Measurements from ENCODE around the gene DLG2.

Gene DLG2

DNA sequence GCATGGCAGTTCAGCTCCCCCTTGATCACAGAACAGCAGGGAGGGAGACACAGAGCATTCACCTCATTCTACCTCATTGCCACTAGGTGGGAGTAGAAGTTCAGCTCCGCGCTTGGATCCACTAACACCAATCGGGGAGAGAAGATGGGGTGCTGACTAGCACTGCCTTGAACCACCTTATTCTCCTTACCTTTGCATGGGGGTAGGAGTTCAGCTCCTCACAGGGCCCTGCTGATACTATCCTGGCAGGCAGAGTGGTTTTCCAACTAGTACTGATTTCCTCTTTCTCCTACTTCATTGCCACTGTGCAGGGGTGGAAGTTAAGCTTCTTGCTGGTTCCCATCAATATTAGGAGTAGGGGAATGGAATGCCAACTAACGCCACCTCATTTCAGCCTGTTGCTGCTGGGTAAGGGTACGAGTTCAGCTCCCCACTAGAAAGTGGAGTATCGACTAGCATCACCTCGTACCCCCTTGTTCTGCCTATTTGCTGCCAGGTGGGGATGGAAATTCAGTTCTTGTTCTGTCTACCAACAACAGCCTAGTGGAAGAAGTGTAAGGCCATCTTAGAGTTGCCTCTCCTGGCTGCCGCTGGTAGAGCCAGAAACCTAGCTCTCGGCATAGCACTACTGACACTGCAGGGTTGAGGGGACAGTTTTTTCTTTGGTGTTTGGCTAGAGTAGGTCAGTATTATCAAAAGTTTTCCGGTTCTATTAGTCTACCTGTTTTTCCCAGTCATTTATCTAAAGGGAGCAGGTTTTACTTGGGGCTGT, 1790.1 kb downstream of the DLG2 start:
- DNase-seq (ENCODE audit: low spot score): peak; percentile 20

DNA sequence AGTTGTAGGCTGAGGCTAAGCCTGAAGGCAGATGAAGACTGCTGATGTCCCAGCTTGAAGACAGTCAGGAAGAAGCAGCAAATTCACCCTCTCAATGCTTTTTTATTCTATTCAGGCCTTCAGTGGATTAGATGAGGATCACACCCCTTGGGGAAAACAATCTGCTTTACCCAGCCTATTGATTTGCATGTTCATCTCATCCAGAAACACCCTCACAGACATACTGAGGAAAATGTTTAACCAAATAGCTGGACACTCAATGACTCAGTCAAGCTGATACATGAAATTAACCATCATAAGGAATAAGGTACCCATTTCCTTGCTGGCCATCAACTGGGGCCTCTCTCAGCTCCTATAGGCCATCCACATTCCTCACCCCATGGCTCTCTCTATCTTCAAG, 1791.1 kb downstream of the DLG2 start:
- DNase-seq (ENCODE audit: low spot score): no peak

DNA sequence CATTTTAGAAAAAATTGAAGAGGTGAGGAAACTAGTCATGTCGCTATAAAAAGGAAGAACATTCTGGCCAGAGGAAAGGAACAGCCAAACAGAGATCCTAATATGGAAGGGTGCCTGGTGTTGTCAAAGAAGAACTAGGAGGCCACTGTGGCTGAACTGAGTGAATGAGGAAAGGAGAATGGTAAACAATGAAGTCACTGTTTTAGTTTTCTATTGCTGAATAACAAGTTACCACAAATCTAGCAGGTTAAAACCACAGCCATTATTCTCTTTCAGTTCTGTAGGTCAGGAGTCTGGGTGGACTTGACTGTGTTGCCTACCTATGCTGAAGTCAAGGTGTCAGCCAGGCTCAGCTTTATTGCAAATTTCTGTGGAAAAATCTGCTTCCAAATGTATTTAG, 1791.7 kb downstream of the DLG2 start:
- no peak for DNase-seq (ENCODE audit: low spot score)

DNA sequence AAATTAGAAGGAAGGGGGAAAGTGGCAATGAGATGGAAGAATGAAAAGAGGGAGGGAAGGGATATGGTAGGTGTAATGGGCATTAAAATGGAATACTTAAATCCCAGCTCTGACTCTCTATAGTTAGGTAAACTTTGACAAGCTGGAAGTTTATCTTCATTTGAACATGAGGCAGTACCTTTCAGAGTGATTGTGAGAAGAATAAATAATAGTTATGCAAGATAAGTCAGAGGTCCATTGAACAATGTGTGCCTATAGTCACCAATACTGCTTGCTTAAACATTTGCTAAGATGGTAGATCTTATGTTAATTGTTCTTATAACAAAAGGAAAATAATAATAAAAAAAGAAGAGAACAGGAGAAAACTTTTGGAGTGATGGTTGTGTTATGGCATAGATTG, 1795.2 kb downstream of the DLG2 start:
- no peak for DNase-seq (ENCODE audit: low spot score)

DNA sequence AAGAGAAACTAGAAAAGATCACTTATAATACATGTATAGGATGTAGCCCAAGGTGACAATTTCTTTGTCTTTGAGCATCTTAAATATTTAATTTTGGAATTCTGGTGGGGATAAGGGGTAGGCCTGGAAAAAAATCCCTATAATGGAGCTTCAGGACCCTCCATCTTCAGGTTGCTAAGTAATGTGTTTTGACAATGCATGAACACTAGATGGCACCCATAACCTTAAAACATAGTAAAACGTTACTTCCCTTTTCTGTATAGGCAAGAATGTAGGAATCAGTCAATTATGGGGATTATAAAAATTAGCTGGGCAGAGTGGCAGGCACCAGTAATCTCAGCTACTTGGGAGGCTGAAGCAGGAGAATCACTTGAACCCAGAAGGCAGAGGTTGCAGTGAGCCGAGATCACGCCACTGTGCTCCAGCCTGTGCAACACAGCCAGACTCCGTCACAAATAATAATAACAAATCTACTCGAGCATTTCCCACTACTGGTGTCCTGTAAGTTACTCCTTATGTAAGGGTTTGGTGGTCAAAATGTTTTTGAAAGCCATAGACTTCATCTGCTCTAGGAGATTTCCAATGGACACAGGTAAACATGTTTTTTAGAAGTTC, 1799.1 kb downstream of the DLG2 start:
- DNase-seq (ENCODE audit: low spot score): no peak

DNA sequence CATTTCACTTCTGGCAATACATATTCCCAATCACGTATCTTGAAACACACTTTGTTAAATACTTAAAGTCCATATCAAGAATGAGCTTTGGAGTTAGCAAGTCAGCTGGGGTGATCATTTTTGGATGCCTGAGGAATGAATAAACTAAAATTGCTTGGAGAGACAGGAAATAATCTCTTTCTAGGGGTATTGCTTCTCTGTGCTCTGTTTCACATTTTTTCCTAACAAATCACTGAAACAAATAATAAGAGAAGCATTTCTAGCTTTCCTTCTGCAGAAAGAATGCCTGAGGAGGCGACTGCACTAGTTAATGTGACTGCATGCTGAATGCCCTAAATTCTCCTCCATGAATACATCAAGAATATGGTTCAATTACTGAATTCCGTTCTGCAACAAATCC, 1799.6 kb downstream of the DLG2 start:
- DNase-seq (ENCODE audit: low spot score): no peak

DNA sequence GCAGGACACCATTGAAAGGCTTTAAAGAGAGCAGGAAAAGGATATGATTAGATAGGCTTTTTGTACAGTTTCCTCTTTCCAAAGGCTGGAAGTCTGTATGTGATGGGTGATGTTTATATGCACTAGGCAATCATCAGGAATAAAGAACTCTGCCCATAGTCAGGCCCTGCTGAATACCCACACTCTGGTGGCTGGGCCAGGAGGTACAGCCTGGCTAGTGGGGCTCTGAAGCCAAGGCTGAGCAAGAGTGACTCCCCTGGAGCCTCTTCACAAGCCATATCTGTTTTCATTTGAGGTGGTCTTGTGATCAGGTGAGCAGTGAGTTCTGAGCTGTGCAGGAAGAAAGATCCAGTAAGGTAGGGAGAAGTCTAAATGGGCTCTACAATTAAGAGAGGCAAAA, 1801.1 kb downstream of the DLG2 start:
- no peak for DNase-seq (ENCODE audit: low spot score)

DNA sequence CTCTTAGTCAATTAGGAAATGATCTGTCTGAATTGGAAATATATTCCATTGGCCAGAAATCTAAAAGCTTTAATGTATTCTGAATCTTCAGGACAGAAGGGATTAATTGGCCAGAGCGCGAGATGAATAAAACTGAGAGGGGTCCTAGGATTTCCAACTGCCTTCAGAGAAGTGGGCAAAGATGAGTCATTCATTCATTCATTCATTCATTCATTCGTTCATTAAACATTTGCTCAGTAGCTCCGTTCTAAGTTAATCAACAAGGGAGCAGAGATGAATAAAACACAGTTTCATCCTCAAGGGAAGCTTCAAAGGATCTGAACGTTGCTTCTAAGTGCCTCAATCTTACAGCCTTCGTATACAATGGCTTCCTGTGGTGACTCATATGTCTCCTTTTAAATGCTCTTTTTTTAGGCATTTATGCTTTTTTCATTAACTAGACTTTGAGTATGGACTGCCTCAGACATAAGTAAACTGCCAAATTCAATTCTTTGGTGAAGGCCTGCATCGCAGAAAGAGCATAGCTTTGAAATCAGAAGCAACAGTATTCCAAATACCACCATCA, 1803.6 kb downstream of the DLG2 start:
- DNase-seq (ENCODE audit: low spot score): no peak

DNA sequence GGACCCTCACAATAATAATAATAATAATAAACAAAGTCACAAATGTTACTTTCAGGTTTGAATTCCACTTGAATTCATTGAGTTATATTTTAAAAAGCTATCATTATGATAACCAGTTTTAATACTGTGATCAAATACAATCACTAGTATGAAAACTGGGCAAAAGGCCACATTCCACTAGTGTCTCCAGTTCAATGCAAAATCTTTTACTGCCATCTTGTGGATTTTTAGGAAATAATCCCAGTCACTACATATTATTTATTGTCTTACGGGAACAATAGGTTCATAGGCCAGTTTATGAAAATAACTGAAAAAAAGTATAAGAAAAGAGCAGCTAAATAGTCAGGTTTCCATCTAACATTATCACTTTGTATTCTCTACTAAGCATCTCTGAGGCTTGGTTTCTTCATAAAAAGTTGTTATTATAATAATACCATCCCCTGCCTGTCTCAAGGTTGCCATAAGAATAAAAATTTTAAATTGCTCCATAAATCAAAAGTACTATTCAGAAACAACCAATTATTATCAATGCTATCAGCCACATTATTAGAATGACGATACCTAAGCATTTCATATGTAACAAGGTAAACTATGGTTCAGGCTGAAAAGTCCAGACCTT, 1807.1 kb downstream of the DLG2 start:
- DNase-seq (ENCODE audit: low spot score): no peak

DNA sequence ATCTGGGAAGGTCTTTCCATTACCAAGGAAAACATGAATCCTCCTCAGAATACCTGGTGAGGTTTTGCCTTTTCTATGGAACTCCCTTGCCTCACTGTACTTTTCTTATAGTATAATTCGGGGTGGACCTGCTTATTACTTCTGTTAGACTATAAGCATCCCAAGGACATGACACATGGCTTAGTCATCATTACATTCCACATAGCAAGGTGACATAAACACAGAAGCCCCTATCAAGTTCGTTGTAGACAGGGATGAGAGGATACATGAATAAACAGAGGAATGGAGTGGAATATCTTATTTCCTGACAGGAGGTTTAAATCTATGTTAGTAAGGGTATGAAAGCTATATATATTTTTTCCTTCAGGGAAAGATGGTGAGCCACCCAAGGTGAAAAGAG, 1808.8 kb downstream of the DLG2 start:
- DNase-seq (ENCODE audit: low spot score): no peak

DNA sequence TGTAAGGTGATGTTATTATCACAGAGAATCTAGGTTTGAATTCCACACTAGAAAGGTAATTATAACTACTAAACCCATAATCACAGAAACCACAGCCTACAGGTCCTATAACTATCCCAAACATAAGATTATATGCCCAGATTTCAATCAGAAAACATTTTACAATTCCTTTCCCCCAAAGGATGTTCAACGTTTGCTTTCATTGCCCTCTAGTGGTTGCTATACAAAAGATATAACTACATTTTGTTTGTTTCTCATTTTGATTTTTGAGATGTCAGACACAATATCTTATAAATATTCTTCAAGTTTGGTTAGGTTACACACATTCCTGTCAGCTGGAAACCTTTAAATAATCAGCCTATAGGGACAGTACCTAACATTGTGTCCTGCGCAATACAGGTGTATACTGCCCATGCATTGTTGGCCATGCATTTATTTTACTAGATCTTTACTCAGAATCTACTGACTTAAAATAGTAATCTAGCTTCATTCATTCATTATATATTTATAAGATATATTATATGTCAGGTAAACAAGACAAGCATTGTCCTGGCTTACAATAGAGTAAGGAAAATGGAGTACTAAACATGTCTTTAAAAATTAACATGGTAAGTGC, 1810.5 kb downstream of the DLG2 start:
- no peak for DNase-seq (ENCODE audit: low spot score)

DNA sequence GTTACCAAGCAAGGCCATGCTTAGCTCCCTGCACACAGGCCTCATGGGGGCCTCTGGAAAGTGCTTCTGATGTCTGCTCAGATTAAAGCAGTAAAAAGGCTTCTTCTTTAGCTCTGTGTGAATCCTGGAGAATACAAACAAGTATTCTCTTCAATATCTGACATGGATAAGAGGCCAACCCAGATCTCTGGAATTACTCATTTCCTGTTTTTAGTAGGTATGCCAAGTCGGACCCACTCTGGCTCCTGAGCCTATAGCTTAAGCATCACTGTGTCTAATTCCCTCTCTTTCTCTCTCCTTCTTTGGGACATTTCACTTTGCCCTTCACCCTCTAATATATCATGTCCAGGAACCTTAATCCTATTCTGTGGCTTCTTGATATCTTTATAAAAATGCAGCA, 1811.4 kb downstream of the DLG2 start:
- DNase-seq (ENCODE audit: low spot score): no peak

DNA sequence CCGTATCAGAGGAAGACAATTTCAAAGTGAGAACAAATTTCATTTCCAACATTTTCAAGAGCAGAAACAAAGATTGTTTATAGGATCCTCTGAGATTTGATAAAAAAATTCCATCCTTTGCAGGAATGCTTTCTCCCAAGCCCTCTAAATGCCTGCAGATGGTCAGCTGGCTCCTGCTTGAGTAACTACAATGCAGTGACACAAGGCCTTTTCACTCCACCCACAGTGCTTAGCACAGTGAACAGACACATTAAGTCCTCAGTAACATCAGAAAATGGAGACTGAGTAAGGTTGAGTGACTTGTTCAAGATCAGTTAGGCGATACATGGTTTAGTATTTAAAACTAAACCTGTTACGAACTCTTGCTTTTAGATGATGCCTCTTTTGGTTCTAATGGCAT, 1813.8 kb downstream of the DLG2 start:
- DNase-seq (ENCODE audit: low spot score): no peak

DNA sequence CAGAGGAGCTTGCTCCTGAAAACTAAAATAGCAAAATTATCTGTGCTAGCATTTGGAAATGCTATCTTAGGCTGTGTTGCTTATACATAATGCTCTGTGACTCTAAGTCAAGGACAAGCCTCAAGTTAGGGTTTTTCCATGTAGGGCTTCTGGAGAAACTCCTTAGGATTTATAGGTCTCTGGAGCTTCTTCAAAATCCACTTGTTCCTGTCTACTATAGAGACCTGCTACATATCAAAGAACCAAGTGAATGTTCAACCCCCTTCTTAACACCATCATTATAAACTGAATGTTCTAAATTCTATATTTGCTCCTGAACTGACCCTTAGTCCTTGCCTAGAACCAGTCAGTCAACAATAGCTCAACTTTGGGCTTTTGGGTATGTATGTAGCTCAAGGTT, 1817.9 kb downstream of the DLG2 start:
- no peak for DNase-seq (ENCODE audit: low spot score)

DNA sequence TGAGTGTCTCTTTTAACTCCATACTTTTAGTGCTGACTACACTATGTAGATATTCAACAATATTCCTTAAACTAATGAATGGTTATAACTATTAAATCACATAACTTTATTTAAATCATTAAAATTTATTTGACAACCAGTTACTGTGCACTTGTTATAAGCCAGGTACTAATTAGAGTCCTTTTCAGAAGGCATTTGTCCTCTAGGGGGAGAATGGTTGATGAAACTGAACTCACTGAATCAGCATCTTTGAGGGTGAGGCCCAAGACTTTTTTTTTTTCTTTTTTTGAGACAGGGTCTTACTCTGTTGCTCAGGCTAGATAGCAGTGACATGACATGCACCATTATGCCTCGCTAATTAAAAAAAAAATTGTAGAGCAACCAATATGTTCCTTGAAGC, 1825.3 kb downstream of the DLG2 start:
- no peak for DNase-seq (ENCODE audit: low spot score)

DNA sequence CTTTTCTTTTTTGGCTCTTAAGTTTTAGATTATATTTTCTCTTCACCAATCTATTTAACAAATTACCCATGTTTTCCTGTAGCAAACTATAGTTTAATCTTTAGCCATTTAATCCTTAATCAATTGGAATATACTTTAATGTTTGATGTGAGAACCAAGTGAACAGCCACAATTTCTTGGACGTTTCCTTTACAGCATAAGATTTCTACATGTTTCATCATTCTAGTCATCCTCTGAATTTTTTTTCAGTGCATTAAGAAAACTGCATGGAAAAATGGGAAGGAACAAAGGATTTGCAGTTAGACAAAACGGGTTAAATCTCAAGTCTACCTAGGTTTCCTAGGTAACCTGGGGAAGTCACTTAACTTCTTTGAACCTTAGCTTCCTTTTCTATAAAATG, 1833.8 kb downstream of the DLG2 start:
- DNase-seq (ENCODE audit: low spot score): no peak

DNA sequence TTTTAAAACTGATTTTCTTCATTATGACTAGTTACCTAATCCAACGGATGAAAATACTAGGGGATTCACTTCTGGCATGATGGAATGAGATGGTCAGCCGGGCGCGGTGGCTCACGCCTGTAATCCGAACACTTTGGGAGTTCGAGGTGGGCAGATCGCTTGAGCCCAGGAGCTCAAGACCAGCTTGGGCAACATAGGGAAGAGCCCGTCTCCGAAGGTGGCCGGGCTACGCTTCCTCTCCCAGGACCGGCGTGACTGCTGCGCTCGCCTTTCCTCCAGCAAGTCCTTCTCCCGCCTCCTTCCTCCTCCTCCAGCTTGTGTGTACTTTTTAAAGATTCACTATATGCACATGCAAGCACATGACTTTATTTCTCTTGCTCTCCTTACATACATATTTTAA, 1835.6 kb downstream of the DLG2 start:
- no peak for DNase-seq (ENCODE audit: low spot score)

DNA sequence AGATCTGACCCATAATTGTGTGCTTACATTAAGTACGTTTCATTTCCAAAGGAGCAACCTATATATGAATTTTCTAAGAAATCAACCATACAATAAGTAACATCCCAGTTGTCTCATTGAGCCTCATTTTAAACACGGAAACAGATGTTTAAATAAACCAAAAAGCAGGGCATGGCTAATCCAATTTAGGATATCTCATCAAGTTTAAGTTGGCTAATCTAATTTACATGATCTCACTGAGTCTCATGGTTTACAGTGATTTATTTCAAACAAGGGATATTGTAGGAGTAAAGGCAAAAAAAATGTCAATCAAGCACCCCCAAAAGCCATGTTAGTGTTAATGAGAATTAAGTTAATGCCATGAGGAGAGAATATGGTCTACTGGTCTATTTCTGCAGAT, 1841.2 kb downstream of the DLG2 start:
- no peak for DNase-seq (ENCODE audit: low spot score)

DNA sequence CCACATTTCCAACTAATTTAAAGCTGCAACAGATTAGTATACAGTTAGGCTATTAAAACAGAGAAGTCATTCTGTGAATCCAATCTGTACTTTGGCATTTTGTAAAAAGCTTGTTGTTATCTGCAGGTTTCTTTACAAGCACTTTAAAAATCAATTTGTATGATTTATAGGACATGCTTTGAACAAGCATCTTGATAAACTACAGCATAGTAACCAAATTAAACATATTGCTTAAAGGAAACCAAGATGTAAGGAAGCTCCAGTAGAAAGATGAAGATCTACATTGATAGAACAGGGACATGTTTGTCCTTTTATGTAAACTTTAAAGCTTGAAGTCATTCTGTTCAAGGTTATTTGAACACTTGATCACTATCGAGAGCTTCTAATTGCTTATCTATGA, 1842.7 kb downstream of the DLG2 start:
- DNase-seq (ENCODE audit: low spot score): no peak

DNA sequence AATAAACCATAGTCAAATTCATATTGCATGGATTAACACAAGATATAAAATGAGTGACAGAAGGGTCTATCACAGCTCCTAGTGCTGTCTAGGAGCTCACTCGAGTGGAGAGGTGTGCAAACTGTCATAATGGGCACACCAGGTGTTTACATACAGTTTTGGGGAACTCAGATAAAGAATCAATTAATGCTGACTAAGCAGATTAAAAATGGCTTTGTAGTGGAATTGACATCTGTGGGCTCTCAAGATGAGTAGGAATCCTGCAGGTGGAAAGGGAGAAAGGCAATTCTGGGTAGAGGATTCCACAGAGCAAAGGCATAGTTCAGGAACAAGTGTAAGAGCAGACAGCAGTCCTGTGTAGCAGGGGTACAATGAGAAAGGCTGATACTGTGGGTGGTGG, 1844.8 kb downstream of the DLG2 start:
- DNase-seq (ENCODE audit: low spot score): no peak

DNA sequence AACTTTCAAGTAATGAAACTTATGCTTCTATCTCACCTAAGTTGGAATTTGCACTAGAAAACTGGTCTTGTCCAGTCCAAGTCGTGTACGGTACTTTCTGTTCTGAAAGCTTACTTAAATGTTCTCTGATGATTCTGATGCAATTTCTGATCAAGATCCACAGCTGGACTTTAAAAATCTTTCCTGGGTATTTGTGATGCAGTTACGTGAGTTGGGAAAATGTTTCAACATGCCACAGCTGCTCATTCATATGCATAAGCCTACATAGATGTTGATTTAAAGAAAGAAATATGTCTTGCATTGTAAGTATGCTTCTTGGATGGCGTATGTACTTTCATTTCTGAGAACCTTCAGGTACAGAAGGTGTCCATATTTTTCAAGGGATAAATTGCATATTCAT, 1847.3 kb downstream of the DLG2 start:
- DNase-seq (ENCODE audit: low spot score): no peak

DNA sequence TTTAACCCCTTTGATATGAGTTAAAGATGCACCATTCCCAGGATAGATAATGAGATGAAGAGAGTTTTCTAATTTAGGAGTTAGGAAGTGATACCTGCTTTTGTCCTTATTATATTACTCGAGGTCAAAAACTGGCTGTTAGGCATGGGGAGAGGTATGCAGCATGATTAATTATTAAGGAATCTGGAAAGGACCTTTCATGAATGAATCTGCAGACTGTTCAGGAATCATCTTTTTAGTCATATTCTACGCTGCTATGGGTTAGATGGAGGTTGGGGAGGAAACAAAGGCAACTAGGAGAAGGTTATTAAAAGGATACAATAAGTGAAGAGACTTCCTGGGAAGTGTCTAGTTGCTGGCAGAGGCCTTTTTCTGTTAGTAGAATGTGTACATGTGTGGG, 1848.5 kb downstream of the DLG2 start:
- DNase-seq (ENCODE audit: low spot score): no peak
